C4-2B (cell line): ENCODE results near the gene FAM72B.
"Not testable (repeated sequence)": the region's sequence is repeated elsewhere in the genome, so short reads cannot be mapped to it uniquely, and the experiment has no call there.

ENCODE experiments used
- ZFX ChIP-seq: fragments of 450-650 bp; IDR thresholded peaks from 2 replicates; pipeline ENCODE4 v1.6.1; 2017
- TF ChIP-seq, protein P1 (sequence below): fragments of 450-650 bp; conservative IDR thresholded peaks from 2 replicates; pipeline ENCODE4 v1.5.1; 2017; ENCODE audit warnings: mild to moderate bottlenecking

DNA sequence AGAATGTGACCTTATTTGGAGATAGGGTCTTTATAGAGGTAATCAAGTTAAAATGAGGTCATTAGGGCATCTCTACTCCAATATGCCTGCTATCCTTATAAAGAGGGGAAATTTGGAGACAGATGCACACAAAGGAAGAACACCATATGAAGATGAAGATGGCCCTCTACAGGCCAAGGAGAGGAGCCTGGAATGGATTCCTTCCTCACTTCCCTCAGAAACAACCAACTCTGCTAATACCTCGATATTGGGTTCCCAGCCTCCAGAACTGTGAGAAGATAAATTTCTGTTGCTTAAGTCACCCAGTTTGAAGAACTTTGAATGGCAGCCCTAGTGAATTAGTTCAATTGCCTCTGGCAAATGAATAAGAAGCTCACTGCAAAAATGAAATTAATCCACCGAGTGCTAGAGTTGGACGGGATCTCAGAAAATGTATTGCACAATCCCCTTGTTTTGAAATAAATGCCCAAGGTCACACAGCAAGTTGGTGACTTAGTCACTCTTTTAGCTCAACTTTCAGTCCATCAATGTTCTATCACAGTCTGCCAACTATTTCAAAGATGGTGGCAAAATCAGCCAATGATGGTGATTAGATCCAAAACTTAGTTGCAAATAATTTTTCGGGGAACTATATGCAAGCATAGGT lies 27.1 kb downstream of the FAM72B start:
- TF ChIP-seq, protein P1, sequence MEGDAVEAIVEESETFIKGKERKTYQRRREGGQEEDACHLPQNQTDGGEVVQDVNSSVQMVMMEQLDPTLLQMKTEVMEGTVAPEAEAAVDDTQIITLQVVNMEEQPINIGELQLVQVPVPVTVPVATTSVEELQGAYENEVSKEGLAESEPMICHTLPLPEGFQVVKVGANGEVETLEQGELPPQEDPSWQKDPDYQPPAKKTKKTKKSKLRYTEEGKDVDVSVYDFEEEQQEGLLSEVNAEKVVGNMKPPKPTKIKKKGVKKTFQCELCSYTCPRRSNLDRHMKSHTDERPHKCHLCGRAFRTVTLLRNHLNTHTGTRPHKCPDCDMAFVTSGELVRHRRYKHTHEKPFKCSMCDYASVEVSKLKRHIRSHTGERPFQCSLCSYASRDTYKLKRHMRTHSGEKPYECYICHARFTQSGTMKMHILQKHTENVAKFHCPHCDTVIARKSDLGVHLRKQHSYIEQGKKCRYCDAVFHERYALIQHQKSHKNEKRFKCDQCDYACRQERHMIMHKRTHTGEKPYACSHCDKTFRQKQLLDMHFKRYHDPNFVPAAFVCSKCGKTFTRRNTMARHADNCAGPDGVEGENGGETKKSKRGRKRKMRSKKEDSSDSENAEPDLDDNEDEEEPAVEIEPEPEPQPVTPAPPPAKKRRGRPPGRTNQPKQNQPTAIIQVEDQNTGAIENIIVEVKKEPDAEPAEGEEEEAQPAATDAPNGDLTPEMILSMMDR, result not testable (repeated sequence)
- not testable (repeated sequence) for TF ChIP-seq ZFX
